D721Med (cell line): ENCODE results near the gene POGLUT2.

Source experiments
- DNase-seq: peaks from one replicate; pipeline ENCODE4 v3.0.0; 2011; ENCODE audit warnings: low spot score; ENCODE audit not compliant: insufficient read length
- FAIRE-seq: peaks from 2 replicates; lab custom pipeline; 2011; peaks lifted over from hg19 to GRCh38; lab: Jason Lieb, UNC
- TF ChIP-seq, protein P1 (sequence below): IDR thresholded peaks from 2 replicates; pipeline ENCODE4 v1.5.1; 2012; ENCODE audit warnings: mild to moderate bottlenecking, control low read depth; ENCODE audit not compliant: insufficient read depth; ENCODE audit errors: missing control alignments

POGLUT2 gene

DNA sequence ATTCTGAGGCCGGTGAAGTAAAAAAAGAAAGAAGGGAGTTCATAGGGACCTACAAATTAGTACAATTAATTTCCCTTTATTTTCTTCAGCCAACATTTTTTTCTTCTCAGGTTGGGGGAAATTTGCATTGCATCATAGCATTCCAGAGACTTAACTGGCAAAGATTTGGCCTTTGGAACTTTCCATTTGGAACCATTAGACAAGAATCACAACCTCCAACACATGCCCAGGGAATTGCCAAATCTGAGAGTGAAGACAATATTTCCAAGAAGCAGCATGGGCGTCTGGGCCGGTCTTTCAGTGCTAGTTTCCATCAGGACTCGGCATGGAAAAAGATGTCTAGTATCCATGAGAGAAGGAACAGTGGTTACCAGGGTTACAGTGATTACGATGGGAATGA is 40.7 kb upstream of the POGLUT2 start:
- FAIRE-seq = no peak
- DNase-seq = no peak
- TF ChIP-seq, protein P1, sequence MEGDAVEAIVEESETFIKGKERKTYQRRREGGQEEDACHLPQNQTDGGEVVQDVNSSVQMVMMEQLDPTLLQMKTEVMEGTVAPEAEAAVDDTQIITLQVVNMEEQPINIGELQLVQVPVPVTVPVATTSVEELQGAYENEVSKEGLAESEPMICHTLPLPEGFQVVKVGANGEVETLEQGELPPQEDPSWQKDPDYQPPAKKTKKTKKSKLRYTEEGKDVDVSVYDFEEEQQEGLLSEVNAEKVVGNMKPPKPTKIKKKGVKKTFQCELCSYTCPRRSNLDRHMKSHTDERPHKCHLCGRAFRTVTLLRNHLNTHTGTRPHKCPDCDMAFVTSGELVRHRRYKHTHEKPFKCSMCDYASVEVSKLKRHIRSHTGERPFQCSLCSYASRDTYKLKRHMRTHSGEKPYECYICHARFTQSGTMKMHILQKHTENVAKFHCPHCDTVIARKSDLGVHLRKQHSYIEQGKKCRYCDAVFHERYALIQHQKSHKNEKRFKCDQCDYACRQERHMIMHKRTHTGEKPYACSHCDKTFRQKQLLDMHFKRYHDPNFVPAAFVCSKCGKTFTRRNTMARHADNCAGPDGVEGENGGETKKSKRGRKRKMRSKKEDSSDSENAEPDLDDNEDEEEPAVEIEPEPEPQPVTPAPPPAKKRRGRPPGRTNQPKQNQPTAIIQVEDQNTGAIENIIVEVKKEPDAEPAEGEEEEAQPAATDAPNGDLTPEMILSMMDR = no peak

DNA sequence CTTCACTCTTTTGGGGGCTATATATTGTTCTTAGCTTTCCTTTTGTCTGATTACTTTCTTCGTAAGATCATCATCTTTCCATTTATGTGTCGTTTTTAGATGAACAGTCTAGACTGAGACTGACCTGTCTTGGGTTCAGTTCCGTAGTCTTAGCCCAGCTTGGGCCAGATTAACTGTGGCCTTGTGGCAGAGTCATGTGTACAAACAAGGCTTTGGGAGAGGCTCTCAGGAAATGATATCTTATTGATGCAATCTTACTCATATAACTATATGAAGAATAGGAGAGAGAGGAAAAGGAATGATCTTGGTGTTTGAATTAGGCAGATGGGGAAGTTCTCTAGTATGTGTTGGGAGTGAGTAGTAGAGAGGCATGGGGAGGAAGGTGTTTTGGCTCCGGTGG is 40.2 kb upstream of the POGLUT2 start:
- TF ChIP-seq, protein P1 = no peak

DNA sequence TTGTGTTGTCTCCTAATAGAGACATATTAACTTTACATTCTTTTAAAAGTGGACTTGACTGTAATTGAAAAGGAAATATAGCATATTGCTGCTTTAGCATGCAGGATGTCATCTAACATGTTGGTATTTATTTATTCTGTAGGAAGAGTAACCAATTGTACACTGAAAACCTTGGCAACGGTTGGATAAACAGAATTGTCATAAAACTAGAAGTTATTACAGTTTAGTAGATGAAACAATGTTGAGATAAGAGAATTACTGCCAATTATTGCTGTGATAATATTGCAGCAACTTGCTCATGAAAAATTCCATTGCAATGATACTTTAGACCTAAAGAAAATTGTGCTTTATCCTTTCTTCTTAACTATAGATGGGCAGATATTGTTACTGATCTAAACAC is 39.5 kb upstream of the POGLUT2 start:
- TF ChIP-seq, protein P1 = no peak
- peak; percentile 73 for FAIRE-seq
- no peak for DNase-seq

More for the DNA sequence above, 40.2 kb upstream of the POGLUT2 start:
- FAIRE-seq (no peak), DNase-seq (no peak)

DNA sequence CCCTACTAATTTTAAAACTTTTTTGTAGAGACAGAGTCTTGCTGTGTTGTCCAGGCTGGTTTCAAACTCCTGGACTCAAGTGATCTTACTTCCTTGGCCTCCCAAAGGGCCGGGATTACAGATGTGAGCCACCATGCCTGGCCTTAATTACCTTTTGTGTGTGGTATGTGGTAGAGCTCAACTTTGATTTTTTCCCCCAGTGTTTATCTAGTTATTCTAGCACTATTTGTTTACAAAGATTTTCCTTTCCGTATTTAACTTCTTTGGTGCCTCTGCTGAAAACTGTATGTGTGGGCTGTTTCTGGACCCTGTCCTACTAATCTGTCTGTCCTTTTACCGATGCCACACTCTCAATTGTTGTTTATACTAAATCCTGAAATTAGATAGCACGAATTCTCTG is 37.7 kb upstream of the POGLUT2 start:
- FAIRE-seq = no peak
- TF ChIP-seq, protein P1 = no peak
- no peak for DNase-seq

DNA sequence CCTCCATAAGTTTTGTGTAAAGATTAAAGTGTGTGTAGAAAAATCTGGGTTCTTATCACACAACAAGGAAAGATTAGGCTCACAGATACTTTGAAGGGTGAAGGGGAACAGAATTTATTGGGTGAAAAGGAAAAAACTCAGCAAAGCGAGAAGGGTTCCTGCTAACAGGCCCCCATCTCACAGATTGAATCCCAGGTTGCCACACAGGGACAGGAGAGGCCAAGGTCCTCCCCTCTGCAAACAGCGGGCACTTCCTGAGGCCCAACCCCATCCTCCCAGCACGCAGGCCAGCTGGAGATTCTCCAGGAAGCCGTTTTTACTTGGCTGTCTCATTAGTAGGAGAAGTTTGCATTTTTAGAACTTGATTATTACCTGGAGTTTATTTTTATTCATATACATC is 31.9 kb upstream of the POGLUT2 start:
- FAIRE-seq (no peak), DNase-seq (no peak)
- TF ChIP-seq, protein P1 = no peak

DNA sequence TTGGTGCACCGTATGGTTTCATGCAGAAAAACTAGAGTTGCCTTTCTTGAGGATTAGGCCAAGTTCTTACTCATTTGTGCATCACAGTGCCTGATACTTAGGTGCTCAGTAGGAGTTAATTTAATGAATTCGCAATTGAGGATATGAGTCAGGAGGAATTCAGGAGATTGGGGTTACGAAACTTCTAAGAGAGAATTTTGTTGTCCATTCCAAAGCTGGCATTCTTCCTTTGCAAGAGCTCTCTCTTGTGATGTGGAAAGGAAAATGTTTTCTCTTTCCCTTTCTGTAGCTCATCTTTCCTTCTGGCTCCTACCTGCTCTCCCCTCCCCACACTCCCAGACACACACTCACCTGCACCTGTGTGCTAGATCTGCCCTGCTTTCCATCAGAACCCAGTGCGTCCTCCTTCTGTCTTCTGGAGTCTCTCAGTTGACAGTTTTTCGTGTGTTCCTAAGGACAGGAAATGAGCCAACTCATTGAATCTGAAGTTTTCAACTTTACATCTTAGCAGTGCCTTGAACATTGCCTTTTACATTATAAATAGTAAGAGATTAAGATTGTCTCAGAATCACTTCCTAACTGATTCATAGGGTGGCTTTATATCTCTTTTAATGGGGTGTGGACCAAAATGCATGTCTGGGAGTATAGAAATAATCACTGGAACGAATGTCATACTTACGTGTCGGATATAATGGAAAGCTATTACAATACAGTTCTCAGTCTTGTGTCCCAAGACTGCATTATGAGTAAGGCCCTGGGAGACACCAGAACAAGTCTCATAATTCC is 27.3 kb upstream of the POGLUT2 start:
- no peak for DNase-seq
- TF ChIP-seq, protein P1 = no peak
- no peak for FAIRE-seq

DNA sequence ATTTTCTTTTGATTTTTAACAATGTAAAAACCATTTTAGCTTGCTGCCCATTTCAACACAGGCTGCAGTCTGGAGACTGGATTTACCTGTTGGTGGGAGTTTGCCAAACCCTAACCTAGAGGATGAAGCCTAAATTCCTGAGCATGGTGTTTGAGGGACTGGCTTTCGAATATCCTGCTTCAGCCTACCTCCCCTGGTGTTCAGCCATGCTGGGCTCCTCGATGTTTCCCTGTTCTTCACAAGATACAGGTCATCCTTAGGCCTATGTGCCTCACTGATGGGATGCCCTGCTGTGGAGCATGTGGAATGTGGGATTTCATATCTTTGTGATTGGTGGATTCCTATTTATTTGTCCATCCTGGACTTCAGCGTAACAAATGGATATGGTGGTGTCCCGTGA is 26.6 kb upstream of the POGLUT2 start:
- TF ChIP-seq, protein P1 = no peak
- FAIRE-seq (no peak), DNase-seq (no peak)
